ENCODE measurements around the gene MSANTD4.

Gene MSANTD4

DNA sequence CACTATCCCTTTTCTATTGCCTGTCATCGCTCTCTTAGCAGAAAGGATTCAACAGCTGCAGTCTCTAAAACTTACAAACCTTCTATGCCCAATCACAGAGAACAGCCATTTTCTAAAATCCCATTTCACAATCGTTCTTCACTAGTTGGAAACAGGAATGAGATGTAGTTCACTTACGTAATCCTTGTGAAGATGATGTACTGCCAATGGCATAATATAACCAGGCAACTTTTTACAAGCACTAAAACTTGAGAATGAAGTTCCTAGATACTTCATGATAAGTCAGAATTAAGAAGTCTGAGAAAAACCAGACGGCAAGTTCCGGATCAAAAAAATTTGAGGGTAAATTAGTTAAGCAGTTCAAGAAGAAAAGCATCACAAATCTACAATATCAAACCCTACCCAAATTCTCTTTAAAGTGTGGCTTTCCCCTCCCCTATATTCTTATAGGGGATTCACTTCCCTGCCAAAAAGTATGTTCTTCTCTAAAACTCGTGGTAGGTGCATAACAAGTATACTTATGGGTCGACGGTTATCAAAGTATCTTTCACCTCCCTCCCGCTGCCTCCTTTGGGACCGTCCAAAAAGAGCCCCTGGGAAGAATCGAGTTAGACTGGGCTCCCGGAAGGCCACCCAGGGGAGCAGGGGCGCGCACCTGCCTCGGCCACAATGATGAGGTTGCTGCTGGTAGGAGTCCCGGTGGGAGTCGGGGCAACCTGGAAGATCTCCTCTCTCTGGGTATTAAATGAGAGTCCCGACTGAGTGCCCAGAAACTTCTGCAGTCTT is 666 bp downstream of the MSANTD4 start:
- TF ChIP-seq, protein P1, sequence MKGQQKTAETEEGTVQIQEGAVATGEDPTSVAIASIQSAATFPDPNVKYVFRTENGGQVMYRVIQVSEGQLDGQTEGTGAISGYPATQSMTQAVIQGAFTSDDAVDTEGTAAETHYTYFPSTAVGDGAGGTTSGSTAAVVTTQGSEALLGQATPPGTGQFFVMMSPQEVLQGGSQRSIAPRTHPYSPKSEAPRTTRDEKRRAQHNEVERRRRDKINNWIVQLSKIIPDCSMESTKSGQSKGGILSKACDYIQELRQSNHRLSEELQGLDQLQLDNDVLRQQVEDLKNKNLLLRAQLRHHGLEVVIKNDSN (IDR thresholded peaks at IDR 0.05), result no peak
- TF ChIP-seq EP300 (IDR thresholded peaks at IDR 0.05; ENCODE audit: borderline replicate concordance), result no peak
- 0 out of 2 replicates have a peak, but pooled peaks have one; percentile 9 for TF ChIP-seq CEBPB (IDR thresholded peaks at IDR 0.05)
- TF ChIP-seq, protein P2, sequence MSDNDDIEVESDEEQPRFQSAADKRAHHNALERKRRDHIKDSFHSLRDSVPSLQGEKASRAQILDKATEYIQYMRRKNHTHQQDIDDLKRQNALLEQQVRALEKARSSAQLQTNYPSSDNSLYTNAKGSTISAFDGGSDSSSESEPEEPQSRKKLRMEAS (IDR thresholded peaks at IDR 0.05), result no peak
- TF ChIP-seq ZBTB7A (IDR thresholded peaks at IDR 0.05; ENCODE audit: low read depth), result no peak
- no peak for TF ChIP-seq FOXM1 (IDR thresholded peaks at IDR 0.05; ENCODE audit: borderline replicate concordance, low read depth)
- TF ChIP-seq RAD21 (IDR thresholded peaks at IDR 0.05; ENCODE audit: low read depth), result no peak

DNA sequence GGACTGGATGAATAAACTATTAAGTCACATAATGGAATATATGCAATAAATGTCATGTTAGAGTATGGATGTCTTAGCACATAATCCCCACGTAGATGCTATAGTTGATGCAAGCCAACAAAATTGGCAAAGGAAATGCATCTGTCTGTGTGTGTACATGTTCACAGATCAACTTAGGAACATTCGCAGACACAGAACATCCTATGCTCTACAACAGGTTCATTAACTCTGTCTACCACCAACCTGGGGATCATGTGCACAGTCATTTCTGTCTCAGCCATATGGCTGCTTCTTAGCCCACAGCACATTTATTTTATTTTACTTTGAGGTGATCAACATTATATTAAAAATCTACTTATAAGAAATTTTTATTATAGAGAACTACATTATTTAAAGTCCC is 4.9 kb downstream of the MSANTD4 start:
- TF ChIP-seq EGR1 (IDR thresholded peaks at IDR 0.05) (no peak), NFIC (IDR thresholded peaks at IDR 0.05) (no peak), TAF1 (IDR thresholded peaks at IDR 0.05; ENCODE audit: low read depth) (no peak), ZBTB7A (IDR thresholded peaks at IDR 0.05; ENCODE audit: low read depth) (no peak), YY1 (IDR thresholded peaks at IDR 0.05; ENCODE audit: low read depth) (no peak), FOXM1 (IDR thresholded peaks at IDR 0.05; ENCODE audit: borderline replicate concordance, low read depth) (no peak), TCF12 (IDR thresholded peaks at IDR 0.05; ENCODE audit: low read depth) (no peak), RAD21 (IDR thresholded peaks at IDR 0.05; ENCODE audit: low read depth) (no peak), CEBPB (IDR thresholded peaks at IDR 0.05) (no peak), EP300 (IDR thresholded peaks at IDR 0.05; ENCODE audit: borderline replicate concordance) (no peak), CREB1 (IDR thresholded peaks at IDR 0.05; ENCODE audit: low read depth) (no peak), TEAD4 (IDR thresholded peaks at IDR 0.05) (no peak)
- TF ChIP-seq, protein P1 (IDR thresholded peaks at IDR 0.05), result no peak
- TF ChIP-seq, protein P3, sequence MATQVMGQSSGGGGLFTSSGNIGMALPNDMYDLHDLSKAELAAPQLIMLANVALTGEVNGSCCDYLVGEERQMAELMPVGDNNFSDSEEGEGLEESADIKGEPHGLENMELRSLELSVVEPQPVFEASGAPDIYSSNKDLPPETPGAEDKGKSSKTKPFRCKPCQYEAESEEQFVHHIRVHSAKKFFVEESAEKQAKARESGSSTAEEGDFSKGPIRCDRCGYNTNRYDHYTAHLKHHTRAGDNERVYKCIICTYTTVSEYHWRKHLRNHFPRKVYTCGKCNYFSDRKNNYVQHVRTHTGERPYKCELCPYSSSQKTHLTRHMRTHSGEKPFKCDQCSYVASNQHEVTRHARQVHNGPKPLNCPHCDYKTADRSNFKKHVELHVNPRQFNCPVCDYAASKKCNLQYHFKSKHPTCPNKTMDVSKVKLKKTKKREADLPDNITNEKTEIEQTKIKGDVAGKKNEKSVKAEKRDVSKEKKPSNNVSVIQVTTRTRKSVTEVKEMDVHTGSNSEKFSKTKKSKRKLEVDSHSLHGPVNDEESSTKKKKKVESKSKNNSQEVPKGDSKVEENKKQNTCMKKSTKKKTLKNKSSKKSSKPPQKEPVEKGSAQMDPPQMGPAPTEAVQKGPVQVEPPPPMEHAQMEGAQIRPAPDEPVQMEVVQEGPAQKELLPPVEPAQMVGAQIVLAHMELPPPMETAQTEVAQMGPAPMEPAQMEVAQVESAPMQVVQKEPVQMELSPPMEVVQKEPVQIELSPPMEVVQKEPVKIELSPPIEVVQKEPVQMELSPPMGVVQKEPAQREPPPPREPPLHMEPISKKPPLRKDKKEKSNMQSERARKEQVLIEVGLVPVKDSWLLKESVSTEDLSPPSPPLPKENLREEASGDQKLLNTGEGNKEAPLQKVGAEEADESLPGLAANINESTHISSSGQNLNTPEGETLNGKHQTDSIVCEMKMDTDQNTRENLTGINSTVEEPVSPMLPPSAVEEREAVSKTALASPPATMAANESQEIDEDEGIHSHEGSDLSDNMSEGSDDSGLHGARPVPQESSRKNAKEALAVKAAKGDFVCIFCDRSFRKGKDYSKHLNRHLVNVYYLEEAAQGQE (IDR thresholded peaks at IDR 0.05; ENCODE audit: low read depth), result no peak
- TF ChIP-seq, protein P2 (IDR thresholded peaks at IDR 0.05), result no peak

DNA sequence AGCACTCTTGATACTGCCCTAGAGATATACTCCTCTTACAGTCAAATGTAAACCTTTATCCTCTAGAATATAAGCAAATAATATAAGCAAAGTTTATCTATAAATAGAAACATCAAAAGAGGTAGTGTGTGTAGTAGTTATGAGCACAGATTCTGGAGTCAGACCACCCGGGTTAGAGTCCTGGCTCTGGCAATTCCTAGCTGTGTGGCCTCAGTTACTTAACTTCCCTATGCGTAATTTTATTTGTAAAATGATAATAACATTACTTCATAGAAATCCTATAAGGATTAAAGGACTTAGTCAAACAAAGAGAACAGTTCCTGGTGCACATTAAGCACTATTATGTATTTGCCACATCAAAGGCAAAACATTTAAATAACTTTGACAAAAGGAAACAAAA is 7.0 kb downstream of the MSANTD4 start:
- TF ChIP-seq RAD21 (IDR thresholded peaks at IDR 0.05; ENCODE audit: low read depth) (no peak), FOXM1 (IDR thresholded peaks at IDR 0.05; ENCODE audit: borderline replicate concordance, low read depth) (no peak), NFIC (IDR thresholded peaks at IDR 0.05) (no peak), CREB1 (IDR thresholded peaks at IDR 0.05; ENCODE audit: low read depth) (no peak), YY1 (IDR thresholded peaks at IDR 0.05; ENCODE audit: low read depth) (no peak), ZBTB7A (IDR thresholded peaks at IDR 0.05; ENCODE audit: low read depth) (no peak)
- TF ChIP-seq, protein P1 (IDR thresholded peaks at IDR 0.05), result no peak
- TF ChIP-seq, protein P2 (IDR thresholded peaks at IDR 0.05), result no peak

DNA sequence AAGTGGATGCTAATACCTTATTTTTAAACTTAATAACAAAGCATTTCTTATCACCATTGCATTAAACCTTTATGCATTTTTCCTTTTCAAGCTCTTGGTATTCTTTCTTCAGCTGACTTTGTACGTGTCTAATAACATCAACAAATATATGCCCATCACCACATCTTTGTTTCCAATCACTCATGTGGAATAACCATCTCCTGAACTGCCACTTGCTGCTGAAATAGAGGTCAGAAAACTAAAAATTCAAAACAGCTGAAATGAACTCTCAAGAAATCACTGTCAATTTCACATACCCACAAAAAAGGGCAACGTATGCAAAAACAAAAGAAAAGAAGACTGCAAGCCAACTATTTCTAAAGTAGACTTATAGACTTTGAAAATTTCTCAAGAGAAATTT is 7.4 kb downstream of the MSANTD4 start:
- TF ChIP-seq EGR1 (IDR thresholded peaks at IDR 0.05) (no peak), CREB1 (IDR thresholded peaks at IDR 0.05; ENCODE audit: low read depth) (no peak)
- TF ChIP-seq, protein P1 (IDR thresholded peaks at IDR 0.05), result no peak

DNA sequence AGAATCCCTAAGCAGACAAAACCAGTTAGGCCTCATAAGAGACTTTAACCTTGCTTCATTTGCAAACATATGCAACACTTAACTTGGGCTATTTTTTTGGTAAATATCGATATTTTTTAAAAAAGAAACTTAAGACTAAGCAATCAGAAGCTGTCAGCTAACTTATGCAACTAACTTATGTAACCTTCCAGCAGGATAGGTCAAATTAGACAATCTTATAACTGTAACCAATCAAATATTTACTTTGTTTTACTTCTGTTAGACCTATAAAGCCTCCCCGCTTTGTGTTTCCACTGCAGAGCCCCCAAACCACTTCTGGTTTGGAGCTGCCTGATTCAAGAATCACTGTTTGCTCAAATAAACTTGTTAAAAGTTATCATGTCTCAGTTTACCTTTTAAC is 8.0 kb downstream of the MSANTD4 start:
- no peak for TF ChIP-seq YY1 (IDR thresholded peaks at IDR 0.05; ENCODE audit: low read depth)

DNA sequence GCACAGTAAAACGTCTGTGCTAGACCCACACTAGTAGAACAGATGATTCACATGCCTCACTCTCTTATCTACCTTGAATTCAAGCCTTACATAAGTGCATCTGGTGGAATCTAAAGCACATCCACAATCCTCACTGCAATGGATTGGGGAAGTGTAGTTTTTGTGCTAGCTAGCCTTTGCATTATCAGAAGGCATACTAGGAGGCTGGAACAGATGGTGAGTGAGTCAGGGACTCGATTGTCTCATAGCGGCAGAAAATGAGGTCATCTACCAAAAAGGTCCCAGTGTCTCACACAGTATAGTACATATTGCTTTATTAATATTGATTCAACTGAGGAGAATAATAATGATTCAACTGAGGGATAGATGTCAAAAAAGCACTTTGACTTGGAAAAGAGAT is 9.3 kb downstream of the MSANTD4 start:
- no peak for TF ChIP-seq EP300 (IDR thresholded peaks at IDR 0.05; ENCODE audit: borderline replicate concordance)
- TF ChIP-seq RAD21 (IDR thresholded peaks at IDR 0.05; ENCODE audit: low read depth), result no peak
- TF ChIP-seq CREB1 (IDR thresholded peaks at IDR 0.05; ENCODE audit: low read depth), result no peak
- no peak for TF ChIP-seq EGR1 (IDR thresholded peaks at IDR 0.05)
- TF ChIP-seq FOXM1 (IDR thresholded peaks at IDR 0.05; ENCODE audit: borderline replicate concordance, low read depth), result no peak
- TF ChIP-seq TEAD4 (IDR thresholded peaks at IDR 0.05), result no peak
- no peak for TF ChIP-seq TAF1 (IDR thresholded peaks at IDR 0.05; ENCODE audit: low read depth)
- TF ChIP-seq, protein P3 (IDR thresholded peaks at IDR 0.05; ENCODE audit: low read depth), result no peak
- TF ChIP-seq, protein P1 (IDR thresholded peaks at IDR 0.05), result no peak
- no peak for TF ChIP-seq ZBTB7A (IDR thresholded peaks at IDR 0.05; ENCODE audit: low read depth)

Data from Ishikawa (cell line).